Endothelial cell of umbilical vein (primary cell): ENCODE results near the gene TNIK. TPM values are rescaled to one million over a fixed set of nuclear protein-coding genes. Genes with fewer than 3 reads are reported as not detected.
A peak's percentile ranks its signal among the peaks of the same experiment; 100 is the strongest.

ENCODE experiments used
- BruUV-seq: library from RNA; stranded (reverse); fragments of 400-500 nt; replicated peaks from 2 replicates; lab custom pipeline; 2021; lab: Mats Ljungman, UMichigan
- CTCF ChIA-PET: fragments of 300-600, 350-600 bp; sonication (Branson Sonifier 250); formaldehyde crosslinking; loops from one replicate; lab custom pipeline; 2021; ENCODE audit warnings: antibody characterized with exemption, inconsistent platforms; lab: Charles Lee
- POLR2A ChIA-PET: fragments of 300-600, 350-600 bp; sonication (Branson Sonifier 250); formaldehyde crosslinking; loops from one replicate; lab custom pipeline; 2021; ENCODE audit warnings: antibody characterized with exemption, inconsistent platforms; lab: Charles Lee
- DNase-seq: peaks from one replicate; pipeline ENCODE4 v3.0.0-alpha.2; 2011; ENCODE audit warnings: low read depth, low spot score
- FAIRE-seq: peaks from 2 replicates; lab custom pipeline; 2011; peaks lifted over from hg19 to GRCh38; lab: Jason Lieb, UNC
- H2AFZ ChIP-seq: 2 replicates; pipeline ENCODE4 v1.6.0; 2012; ENCODE audit warnings: low read depth, low read length, control low read depth, inconsistent platforms
- H3K27ac ChIP-seq: 2 replicates; pipeline ENCODE4 v1.5.1; 2011; ENCODE audit warnings: low read depth, mild to moderate bottlenecking, control low read depth, low read length, moderate library complexity; ENCODE audit not compliant: insufficient read depth
- H3K27me3 ChIP-seq, 2 experiments: 2 replicates each; pipeline versions ENCODE4 v1.6.0 to v1.6.1; 2011; ENCODE audit warnings: low read length in 2 of 2, mixed read lengths in 1 of 2; ENCODE audit not compliant: control insufficient read depth in 2 of 2, insufficient read depth in 2 of 2
- H3K36me3 ChIP-seq, 2 experiments: 2 replicates in 1 of 2; 3 replicates in 1 of 2; pipeline ENCODE4 v1.5.1; 2011; ENCODE audit warnings: low read length in 2 of 2, mild to moderate bottlenecking in 1 of 2, moderate library complexity in 1 of 2; ENCODE audit not compliant: control insufficient read depth in 2 of 2, insufficient read depth in 2 of 2; ENCODE audit errors: extremely low read depth in 1 of 2
- H3K4me1 ChIP-seq: 3 replicates; pipeline ENCODE4 v1.5.1; 2011; ENCODE audit warnings: mild to moderate bottlenecking, low read length; ENCODE audit not compliant: control insufficient read depth, insufficient read depth; ENCODE audit errors: extremely low read depth
- H3K4me2 ChIP-seq: 2 replicates; pipeline ENCODE4 v1.6.1; 2011; ENCODE audit warnings: low read length, control low read depth, mixed read lengths; ENCODE audit not compliant: insufficient read depth
- H3K4me3 ChIP-seq, 3 experiments: fragments of 200-600 bp in 1 of 3; sonication (generic), shearing (Covaris generic) in 1 of 3; replicated peaks in 1 of 3; 2 replicates each; pipeline ENCODE4 v1.5.1; 2011 to 2016; ENCODE audit warnings: control low read depth in 3 of 3, low read length in 3 of 3, mild to moderate bottlenecking in 2 of 3, inconsistent platforms in 1 of 3, low read depth in 1 of 3, moderate library complexity in 1 of 3; ENCODE audit not compliant: insufficient read depth in 1 of 3
- H3K79me2 ChIP-seq: 2 replicates; pipeline ENCODE4 v1.6.0; 2012; ENCODE audit warnings: low read length, inconsistent platforms; ENCODE audit not compliant: control insufficient read depth, insufficient read depth
- H3K9ac ChIP-seq: replicated peaks from 2 replicates; pipeline ENCODE3; 2011; ENCODE audit warnings: low read length, control low read depth; ENCODE audit not compliant: insufficient read depth; ENCODE audit errors: extremely low read depth
- H3K9me1 ChIP-seq: replicated peaks from 3 replicates; pipeline ENCODE4 v1.6.0; 2011; ENCODE audit warnings: mild to moderate bottlenecking, low read length; ENCODE audit not compliant: control insufficient read depth, insufficient read depth; ENCODE audit errors: extremely low read depth
- H3K9me3 ChIP-seq: replicated peaks from 2 replicates; pipeline ENCODE4 v1.5.1; 2012; ENCODE audit warnings: low read length, inconsistent platforms; ENCODE audit not compliant: control insufficient read depth, insufficient read depth
- H4K20me1 ChIP-seq: replicated peaks from 2 replicates; pipeline ENCODE3; 2011; ENCODE audit warnings: mild to moderate bottlenecking, low read length; ENCODE audit not compliant: control insufficient read depth, insufficient read depth; ENCODE audit errors: extremely low read depth
- CTCF ChIP-seq, 2 donors: IDR thresholded peaks; 1 replicate in 1 of 2; 2 replicates in 1 of 2; pipeline ENCODE4 v1.5.1; 2011; ENCODE audit warnings: low read length in 2 of 2, mild to moderate bottlenecking in 2 of 2, moderate library complexity in 2 of 2, control low read depth in 1 of 2, inconsistent platforms in 1 of 2, low read depth in 1 of 2; ENCODE audit not compliant: insufficient read depth in 1 of 2; ENCODE audit errors: extremely low read depth in 1 of 2
- EZH2 ChIP-seq: IDR thresholded peaks from 2 replicates; pipeline ENCODE4 v1.6.1; 2012; ENCODE audit warnings: borderline replicate concordance, low read depth, mild to moderate bottlenecking, moderate library complexity, low read length, inconsistent platforms; ENCODE audit not compliant: severe bottlenecking
- FOS ChIP-seq: IDR thresholded peaks from 2 replicates; pipeline ENCODE4 v1.6.1; 2011; ENCODE audit warnings: mild to moderate bottlenecking, low read length, moderate library complexity, borderline replicate concordance; ENCODE audit not compliant: insufficient read depth
- GATA2 ChIP-seq: IDR thresholded peaks from 2 replicates; pipeline ENCODE4 v1.7.0; 2011; ENCODE audit warnings: low read depth, mild to moderate bottlenecking, moderate library complexity, mixed read lengths, low read length; ENCODE audit not compliant: insufficient read length, insufficient read depth
- JUN ChIP-seq: IDR thresholded peaks from 2 replicates; pipeline ENCODE4 v1.6.1; 2011; ENCODE audit warnings: borderline replicate concordance, low read depth; ENCODE audit not compliant: insufficient read length, insufficient read depth
- MAX ChIP-seq: IDR thresholded peaks from 2 replicates; pipeline ENCODE4 v1.6.1; 2011; ENCODE audit not compliant: insufficient read depth, insufficient read length
- MYC ChIP-seq: IDR thresholded peaks from one replicate; pipeline ENCODE4 v1.6.1; 2011; ENCODE audit warnings: mild to moderate bottlenecking, low read depth, low read length
- POLR2A ChIP-seq: IDR thresholded peaks from 2 replicates; pipeline ENCODE4 v1.6.1; 2012; ENCODE audit warnings: low read depth, mild to moderate bottlenecking, control low read depth, low read length
- POLR2AphosphoS5 ChIP-seq: IDR thresholded peaks from 2 replicates; pipeline ENCODE4 v1.6.1; 2012; ENCODE audit warnings: low read depth, mild to moderate bottlenecking, control low read depth, low read length, moderate library complexity; ENCODE audit not compliant: insufficient read depth
- dilution Hi-C: fragments of 300-500 bp; cut with MboI; formaldehyde crosslinking; loops from one replicate; pipeline ENCODE4 v1.15.0; 2019; ENCODE audit warnings: low sequenced_read_pairs; ENCODE audit not compliant: extremely low pct_ligation_motif_present
- intact Hi-C: fragments of 100-400 bp; cut with micrococcal nuclease; formaldehyde crosslinking; loops from one replicate; pipeline ENCODE4 v1.10.0; 2022
- polyA plus RNA-seq, 4 experiments: library from polyadenylated mRNA; depleted of rRNA in 3 of 4; stranded (reverse) in 3 of 4; unstranded in 1 of 4; fragments of >200 nt; gene quantifications; 2 replicates each; pipeline versions ENCODE4 v1.2.1 to v1.2.3, GENCODE V29; 2011 to 2012; ENCODE audit warnings: missing spikeins in 1 of 4
- total RNA-seq: library from RNA; stranded (reverse); gene quantifications from 2 replicates; pipeline ENCODE4 v1.2.3, GENCODE V29; 2021

The TNIK gene
- total and polyA plus RNA-seq, 2 donors (not counting 3 experiments of a cell fraction or from before 2014, with no cell fraction given): 10.9 to 39.7 TPM

GRCh38 chr3:171334465-171334811 lies 125.8 kb downstream of the TNIK start:
- Histone ChIP-seq H3K4me1 (peaks cover 11% of the 10 kb centered on the region), H3K27ac (no peak overlapping the region), H4K20me1 (no peaks in the 10 kb centered on the region), H3K9ac (no peak overlapping the region), H2AFZ (no peak overlapping the region), H3K27me3 (no peaks in the 10 kb centered on the region), H3K79me2 (no peaks in the 10 kb centered on the region), H3K36me3 (no peaks in the 10 kb centered on the region), H3K9me3 (no peaks in the 10 kb centered on the region), H3K4me3 (no peak overlapping the region), H3K9me1 (no peaks in the 10 kb centered on the region), H3K4me2 (no peak overlapping the region)
- BruUV-seq: no TSS peak
- ChIA-PET POLR2A (no interaction called here), CTCF (interaction anchor here (0.7 to 2.4 kb wide), 4 partner anchors 11 to 44 kb away, joined by 3 to 6 read pairs (median 5); no protein-coding TSS in a partner anchor)
- intact Hi-C loops (loop anchor here (5.0 kb wide), 1 partner anchor 123 kb away; no protein-coding TSS in a partner anchor), dilution Hi-C loops (no loop called here)
- DNase-seq (peak; percentile 28), FAIRE-seq (no peak)
- TF ChIP-seq CTCF (IDR thresholded peaks at IDR 0.05; ENCODE audit: extremely low read depth in 1 of 2, insufficient read depth in 1 of 2, low read depth in 1 of 2, low read length in 2 of 2) (no peak), MAX (no peak), MYC (no peak), EZH2 (no peak), POLR2A (no peak), POLR2AphosphoS5 (no peak), FOS (no peak), JUN (no peak), GATA2 (no peak)
